Activated naive CD4-positive, alpha-beta T cell treated with anti-CD3 and anti-CD28 coated beads, Interleukin-2, amount 50 U/mL, for 24 hours (primary cell): ENCODE measurements around the gene HECTD4.

Experiments used
- H3K27ac Mint-ChIP-seq: one replicate; pipeline ENCODE4 v1.8.0; 2021; ENCODE audit warnings: mild to moderate bottlenecking, mixed read lengths
- H3K27me3 Mint-ChIP-seq: one replicate; pipeline ENCODE4 v1.8.0; 2021; ENCODE audit warnings: mixed read lengths
- H3K36me3 Mint-ChIP-seq: one replicate; pipeline ENCODE4 v1.8.0; 2021; ENCODE audit warnings: mixed read lengths
- H3K4me1 Mint-ChIP-seq: one replicate; pipeline ENCODE4 v1.8.0; 2021; ENCODE audit warnings: mixed read lengths
- H3K4me3 Mint-ChIP-seq: one replicate; pipeline ENCODE4 v1.8.0; 2021; ENCODE audit warnings: mild to moderate bottlenecking, mixed read lengths
- H3K9me3 Mint-ChIP-seq: one replicate; pipeline ENCODE4 v1.8.0; 2021; ENCODE audit warnings: mixed read lengths

Gene HECTD4

DNA sequence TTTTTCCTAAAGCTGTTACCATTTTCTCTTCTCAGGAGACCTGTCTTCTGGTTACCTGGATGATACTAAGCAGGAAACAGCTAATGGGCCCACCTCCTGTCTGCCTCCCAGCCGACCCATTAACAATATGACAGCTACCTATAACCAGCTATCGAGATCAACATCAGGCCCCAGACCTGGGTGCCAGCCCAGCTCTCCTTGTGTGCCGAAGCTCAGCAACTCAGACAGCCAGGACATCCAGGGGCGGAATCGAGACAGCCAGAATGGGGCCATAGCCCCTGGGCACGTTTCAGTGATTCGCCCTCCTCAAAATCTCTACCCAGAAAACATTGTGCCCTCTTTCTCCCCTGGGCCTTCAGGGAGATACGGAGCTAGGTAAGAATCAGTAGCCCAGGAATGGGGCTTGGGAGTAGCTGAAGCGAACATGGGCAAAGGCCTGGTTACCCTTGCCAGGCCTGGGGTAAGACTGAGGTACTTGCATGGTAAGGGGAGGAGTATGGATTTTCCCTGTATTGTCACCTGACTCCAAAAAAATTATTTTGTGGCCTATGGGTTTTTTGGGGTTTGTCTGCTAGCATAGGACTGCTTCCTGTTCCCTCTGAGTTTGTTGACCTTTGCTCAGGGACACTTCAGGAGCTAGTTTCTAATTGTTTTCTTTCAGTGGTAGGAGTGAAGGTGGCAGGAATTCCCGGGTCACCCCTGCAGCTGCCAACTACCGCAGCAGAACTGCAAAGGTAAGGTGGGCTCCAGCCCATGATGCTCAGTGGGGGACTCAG is 230.3 kb downstream of the HECTD4 start:
- Mint-ChIP-seq H3K27ac (peak overlapping the region; percentile 55), H3K4me3 (no peak overlapping the region), H3K9me3 (peaks cover 7% of the 10 kb centered on the region), H3K36me3 (peaks cover 43% of the 10 kb centered on the region), H3K4me1 (no peaks in the 10 kb centered on the region), H3K27me3 (no peaks in the 10 kb centered on the region)

DNA sequence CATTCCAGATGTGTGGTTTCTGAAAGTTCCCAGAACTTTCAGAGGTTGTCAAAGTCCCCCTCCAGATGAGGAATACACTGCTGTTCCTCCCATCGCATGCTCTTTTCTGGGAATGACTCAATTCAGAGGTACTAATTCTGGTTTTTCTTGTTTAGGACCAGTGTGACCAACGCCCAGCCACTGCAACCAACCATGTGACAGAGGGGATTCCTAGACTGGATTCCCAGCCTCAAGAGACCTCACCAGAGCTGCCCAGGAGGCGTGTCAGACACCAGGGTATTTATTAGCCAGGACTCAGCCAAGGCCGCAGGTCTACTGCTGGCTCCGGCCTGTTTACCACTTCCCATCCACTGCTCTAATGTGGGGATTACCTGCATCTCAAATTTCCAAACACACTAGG is 232.6 kb downstream of the HECTD4 start:
- peaks cover 32% of the 10 kb centered on the region for H3K36me3 Mint-ChIP-seq
- no peak overlapping the region for H3K4me3 Mint-ChIP-seq
- H3K4me1 Mint-ChIP-seq: peaks cover 4% of the 10 kb centered on the region
- no peak overlapping the region for H3K27ac Mint-ChIP-seq
- H3K9me3 Mint-ChIP-seq: no peaks in the 10 kb centered on the region
- no peaks in the 10 kb centered on the region for H3K27me3 Mint-ChIP-seq

DNA sequence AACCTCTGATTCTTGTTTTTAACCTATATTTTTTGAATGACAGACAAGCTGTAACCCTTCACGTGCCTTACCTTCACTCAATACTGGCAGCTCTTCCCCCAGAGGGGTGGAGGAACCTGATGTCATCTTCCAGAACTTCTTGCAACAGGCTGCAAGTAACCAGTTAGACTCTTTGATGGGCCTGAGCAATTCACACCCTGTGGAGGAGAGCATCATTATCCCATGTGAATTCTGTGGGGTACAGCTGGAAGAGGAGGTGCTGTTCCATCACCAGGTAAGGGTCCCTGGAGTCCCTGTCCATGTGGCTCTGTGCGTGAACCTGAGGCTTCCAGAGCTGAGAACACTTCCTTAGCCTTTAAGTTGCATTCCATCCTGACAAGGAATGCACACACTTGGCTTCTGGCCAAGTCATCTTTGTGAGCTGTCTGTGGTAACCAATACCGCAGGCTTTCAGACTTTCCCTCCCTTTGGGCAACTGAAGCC is 234.2 kb downstream of the HECTD4 start:
- H3K36me3 Mint-ChIP-seq: peaks cover 22% of the 10 kb centered on the region
- no peak overlapping the region for H3K27ac Mint-ChIP-seq
- no peak overlapping the region for H3K4me3 Mint-ChIP-seq
- peaks cover 4% of the 10 kb centered on the region for H3K4me1 Mint-ChIP-seq
- no peaks in the 10 kb centered on the region for H3K9me3 Mint-ChIP-seq
- no peaks in the 10 kb centered on the region for H3K27me3 Mint-ChIP-seq

DNA sequence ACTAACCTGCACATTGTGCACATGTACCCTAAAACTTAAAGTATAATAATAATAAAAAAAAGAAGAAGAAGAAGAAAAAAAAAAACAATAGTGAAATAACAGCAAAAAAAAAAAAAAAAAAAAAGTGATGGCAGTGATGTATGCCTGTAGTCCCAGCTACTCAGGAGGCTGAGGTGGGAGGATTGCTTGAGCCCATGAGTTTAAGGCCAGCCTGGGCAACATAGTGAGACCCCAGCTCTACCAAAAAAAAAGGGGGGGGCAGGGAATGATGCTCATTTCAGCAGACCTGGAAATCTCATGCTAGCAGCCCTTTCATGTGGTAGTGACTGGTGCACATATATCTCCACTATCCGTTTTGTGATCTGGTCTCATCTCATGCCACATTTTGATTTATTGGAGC is 236.1 kb downstream of the HECTD4 start:
- Mint-ChIP-seq H3K36me3 (peaks cover 10% of the 10 kb centered on the region), H3K27me3 (no peaks in the 10 kb centered on the region), H3K4me3 (no peak overlapping the region), H3K27ac (no peak overlapping the region), H3K9me3 (no peaks in the 10 kb centered on the region), H3K4me1 (peaks cover 4% of the 10 kb centered on the region)

DNA sequence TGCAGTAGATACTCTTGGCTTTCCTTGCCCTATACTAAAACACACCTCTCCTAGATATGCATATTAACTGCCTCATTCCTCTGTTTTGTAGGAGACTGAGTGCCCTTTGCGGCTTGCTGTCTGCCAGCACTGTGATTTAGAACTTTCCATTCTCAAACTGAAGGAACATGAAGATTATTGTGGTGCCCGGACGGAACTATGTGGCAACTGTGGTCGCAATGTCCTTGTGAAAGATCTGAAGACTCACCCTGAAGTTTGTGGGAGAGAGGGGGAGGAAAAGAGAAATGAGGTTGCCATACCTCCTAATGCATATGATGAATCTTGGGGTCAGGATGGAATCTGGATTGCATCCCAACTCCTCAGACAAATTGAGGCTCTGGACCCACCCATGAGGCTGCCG is 241.5 kb downstream of the HECTD4 start:
- Mint-ChIP-seq H3K27ac (peak overlapping the region; percentile 17), H3K4me3 (no peak overlapping the region), H3K27me3 (no peaks in the 10 kb centered on the region), H3K4me1 (peaks cover 4% of the 10 kb centered on the region), H3K9me3 (no peaks in the 10 kb centered on the region), H3K36me3 (peaks cover 7% of the 10 kb centered on the region)

DNA sequence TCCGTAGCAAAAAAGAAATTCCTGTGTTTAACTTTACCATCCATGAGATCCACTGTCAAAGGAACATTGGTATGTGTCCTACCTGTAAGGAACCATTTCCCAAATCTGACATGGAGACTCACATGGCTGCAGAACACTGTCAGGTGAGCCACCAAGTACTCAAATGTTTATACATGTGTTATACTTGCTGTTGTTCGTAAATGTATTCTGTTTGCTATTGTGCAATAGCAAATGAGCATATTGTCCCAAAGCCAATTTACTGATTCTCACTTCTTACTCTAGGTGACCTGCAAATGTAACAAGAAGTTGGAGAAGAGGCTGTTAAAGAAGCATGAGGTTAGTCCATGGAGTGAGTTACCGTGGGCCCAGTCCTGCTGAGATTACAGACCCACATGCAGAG is 247.5 kb downstream of the HECTD4 start:
- H3K4me1 Mint-ChIP-seq: peaks cover 28% of the 10 kb centered on the region
- H3K9me3 Mint-ChIP-seq: no peaks in the 10 kb centered on the region
- H3K36me3 Mint-ChIP-seq: peaks cover 5% of the 10 kb centered on the region
- H3K27me3 Mint-ChIP-seq: no peaks in the 10 kb centered on the region
- no peak overlapping the region for H3K27ac Mint-ChIP-seq
- no peak overlapping the region for H3K4me3 Mint-ChIP-seq

DNA sequence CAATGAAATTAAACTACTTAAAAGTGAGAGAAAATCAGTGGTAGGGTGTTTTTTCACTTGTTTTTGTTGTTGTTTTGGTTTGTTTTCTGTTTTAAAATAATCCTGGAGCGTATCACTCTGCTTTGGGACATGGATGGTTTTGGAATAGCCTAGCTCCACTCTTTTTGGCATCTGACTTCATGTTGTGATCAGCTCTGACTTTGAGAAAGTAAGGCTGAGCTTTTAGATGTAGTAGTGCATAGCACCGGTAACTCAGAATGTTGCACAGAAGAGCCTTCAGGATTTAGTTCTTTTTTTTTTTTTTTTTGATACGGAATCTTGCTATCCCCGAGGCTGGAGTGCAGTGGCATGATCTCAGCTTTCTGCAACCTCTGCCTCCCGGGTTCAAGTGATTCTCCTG is 248.8 kb downstream of the HECTD4 start:
- H3K4me1 Mint-ChIP-seq: peaks cover 39% of the 10 kb centered on the region
- H3K36me3 Mint-ChIP-seq: peaks cover 5% of the 10 kb centered on the region
- no peak overlapping the region for H3K27ac Mint-ChIP-seq
- no peaks in the 10 kb centered on the region for H3K9me3 Mint-ChIP-seq
- no peak overlapping the region for H3K4me3 Mint-ChIP-seq
- H3K27me3 Mint-ChIP-seq: no peaks in the 10 kb centered on the region

DNA sequence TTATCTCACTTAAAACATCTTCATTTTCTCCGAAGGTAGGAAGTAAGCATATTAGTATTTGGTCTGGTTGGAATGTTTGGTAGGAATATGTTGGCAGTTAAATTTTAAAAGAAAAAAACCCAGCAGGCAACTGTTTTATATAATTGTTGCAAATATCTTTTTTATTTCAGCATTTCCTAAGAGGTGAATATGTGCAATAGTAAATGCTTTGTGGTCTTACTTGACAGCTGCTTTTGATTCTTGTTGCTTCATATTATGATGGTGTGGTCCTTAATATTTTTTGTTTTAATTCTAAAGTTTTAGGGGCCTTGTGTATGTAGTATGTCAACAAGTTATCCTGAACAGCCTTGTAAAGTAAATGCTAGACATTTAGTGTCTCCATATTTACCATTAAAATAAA is 250.5 kb downstream of the HECTD4 start:
- Mint-ChIP-seq H3K27ac (peak overlapping the region; percentile 96), H3K4me1 (peaks cover 53% of the 10 kb centered on the region), H3K9me3 (no peaks in the 10 kb centered on the region), H3K4me3 (peak overlapping the region; percentile 79), H3K36me3 (peaks cover 8% of the 10 kb centered on the region), H3K27me3 (no peaks in the 10 kb centered on the region)

DNA sequence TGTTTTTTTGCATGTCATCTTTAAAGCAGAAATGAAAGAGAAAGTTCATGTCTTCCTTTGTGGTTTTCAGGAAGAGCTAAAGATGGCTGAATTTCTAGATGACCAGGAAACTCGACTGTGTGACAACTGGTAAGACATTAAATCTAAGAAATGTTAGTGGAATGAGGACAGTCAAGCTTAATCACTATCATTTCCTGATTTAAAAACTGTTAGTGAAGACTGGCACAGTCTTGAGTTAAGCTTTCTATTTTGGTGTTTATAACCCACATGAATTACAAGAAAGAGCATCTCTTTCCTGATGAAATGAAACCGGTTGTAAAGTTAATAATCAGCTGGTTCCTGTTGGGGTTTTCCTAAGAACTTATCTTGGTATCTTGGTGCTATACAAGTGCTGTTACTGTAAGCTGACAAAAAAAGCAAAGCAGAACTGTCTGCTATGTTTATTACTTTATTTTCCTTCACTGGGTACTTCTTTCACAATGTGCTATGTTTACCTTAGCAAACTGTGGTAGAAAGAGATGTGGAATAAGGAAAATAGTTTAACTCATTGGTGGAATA is 251.7 kb downstream of the HECTD4 start:
- H3K4me3 Mint-ChIP-seq: peak overlapping the region; percentile 79
- H3K36me3 Mint-ChIP-seq: peaks cover 8% of the 10 kb centered on the region
- H3K27me3 Mint-ChIP-seq: no peaks in the 10 kb centered on the region
- peaks cover 58% of the 10 kb centered on the region for H3K4me1 Mint-ChIP-seq
- no peaks in the 10 kb centered on the region for H3K9me3 Mint-ChIP-seq
- peak overlapping the region; percentile 96 for H3K27ac Mint-ChIP-seq

DNA sequence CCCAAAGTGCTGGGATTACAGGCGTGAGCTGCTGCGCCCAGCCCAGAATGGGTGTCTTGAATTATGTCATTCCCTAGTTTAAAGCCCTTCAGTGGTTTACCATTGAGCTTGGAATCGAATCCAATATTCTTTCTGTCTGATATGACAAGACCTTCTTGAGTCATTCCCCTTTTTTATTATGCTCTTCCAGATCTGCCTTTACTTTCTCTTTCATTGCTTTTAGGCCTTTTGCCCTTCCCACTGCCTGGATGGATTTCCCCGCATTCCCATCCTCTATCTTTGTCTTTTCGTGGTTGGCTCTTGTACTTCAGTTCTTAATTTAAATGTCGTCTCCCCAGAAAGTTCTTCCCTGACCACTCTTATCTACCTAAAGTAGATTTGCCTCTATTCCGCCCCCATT is 255.3 kb downstream of the HECTD4 start:
- Mint-ChIP-seq H3K4me3 (peak overlapping the region; percentile 90), H3K27me3 (no peaks in the 10 kb centered on the region), H3K9me3 (no peaks in the 10 kb centered on the region), H3K4me1 (peaks cover 52% of the 10 kb centered on the region), H3K36me3 (peaks cover 6% of the 10 kb centered on the region), H3K27ac (peak overlapping the region; percentile 97)

DNA sequence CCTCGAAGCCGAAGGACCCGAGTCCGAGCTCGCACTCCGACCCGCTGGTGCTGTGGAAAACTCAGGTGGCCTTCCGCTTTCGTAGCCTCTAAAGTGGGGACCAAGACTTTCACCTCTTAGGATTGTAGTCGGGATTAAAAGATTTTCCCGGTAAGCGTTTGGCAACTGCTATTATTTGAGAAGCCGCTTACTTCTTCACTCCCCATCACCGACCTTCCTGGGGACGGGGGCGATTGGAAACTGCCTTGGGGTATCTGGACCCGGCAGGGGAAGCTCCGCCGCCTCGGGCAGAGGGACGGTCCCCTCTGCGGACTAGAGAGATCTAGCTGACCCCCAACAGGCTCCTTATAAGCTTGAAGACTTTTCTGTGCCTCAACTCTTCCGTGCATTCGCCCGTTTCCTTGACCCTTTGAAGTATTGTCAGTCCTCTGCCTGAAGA is 256.2 kb downstream of the HECTD4 start:
- Mint-ChIP-seq H3K36me3 (peaks cover 4% of the 10 kb centered on the region), H3K4me3 (peak overlapping the region; percentile 90), H3K27me3 (no peaks in the 10 kb centered on the region), H3K4me1 (peaks cover 45% of the 10 kb centered on the region), H3K9me3 (no peaks in the 10 kb centered on the region), H3K27ac (peak overlapping the region; percentile 97)

DNA sequence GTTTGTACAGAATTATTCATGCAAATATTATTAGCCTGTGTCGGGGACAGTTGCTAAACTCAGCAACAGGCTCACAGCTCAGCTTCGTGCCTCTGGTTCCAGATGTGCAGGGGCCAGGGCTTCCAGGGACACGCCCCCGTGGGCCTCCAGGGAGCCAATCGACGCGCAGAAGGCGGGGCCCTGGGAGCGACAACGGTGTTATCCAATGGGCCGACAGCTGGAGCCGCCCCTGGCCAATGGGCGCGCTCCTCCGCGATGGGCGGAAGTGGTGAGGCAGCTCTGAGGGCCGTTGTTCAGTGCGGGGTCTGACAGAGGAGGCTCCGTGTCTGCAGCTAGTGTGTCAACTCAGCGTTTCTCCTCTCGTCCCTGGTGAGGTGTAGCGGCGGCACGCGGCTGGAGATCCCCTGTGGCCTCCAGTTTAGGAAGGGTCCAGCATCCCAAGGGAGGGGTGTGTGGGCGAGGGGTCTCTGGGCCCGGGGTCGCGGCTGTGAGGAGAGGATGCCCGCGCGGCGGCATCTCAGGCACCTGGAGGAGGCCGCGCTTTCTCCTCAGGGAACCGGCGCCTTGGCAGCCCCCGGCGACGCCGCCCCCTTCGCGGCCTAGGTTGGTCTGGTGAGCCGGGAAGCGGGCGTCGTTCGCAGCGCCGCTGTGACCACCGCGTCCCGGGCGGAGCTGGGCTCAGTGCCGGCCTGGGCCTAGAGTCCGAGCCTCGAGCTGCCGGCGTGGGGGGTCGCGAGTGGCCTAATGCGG is 256.8 kb downstream of the HECTD4 start, which contains the start of gene TRAFD1:
TSS of gene TRAFD1 (plus strand) at position 311 of the 750 bp plus-strand sequence. CDS start 4,963 bp downstream, outside the sequence.
- Mint-ChIP-seq H3K27ac (peak within 1 kb of the TSS; percentile 97), H3K4me1 (peaks cover 40% of the 10 kb centered on the region), H3K27me3 (no peaks in the 10 kb centered on the region), H3K9me3 (no peaks in the 10 kb centered on the region), H3K36me3 (peaks cover 3% of the 10 kb centered on the region), H3K4me3 (peak within 1 kb of the TSS; percentile 90)

DNA sequence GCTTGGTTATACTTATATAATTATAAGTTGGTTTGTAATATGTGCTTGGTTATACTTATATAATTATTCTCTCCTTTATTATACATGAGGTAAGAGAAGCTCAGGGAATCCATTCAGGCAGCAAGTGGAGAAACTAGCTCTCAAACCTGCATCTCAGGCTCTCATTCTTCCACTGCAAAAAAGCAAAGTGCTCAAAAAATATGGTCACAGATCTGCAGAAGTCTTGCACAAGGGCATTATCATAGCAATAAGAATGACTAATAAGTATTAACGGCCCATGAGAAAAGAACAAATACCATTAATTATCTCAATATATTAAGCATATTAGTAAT is 257.3 kb downstream of the HECTD4 start:
- peaks cover 38% of the 10 kb centered on the region for H3K4me1 Mint-ChIP-seq
- no peaks in the 10 kb centered on the region for H3K9me3 Mint-ChIP-seq
- peaks cover 3% of the 10 kb centered on the region for H3K36me3 Mint-ChIP-seq
- H3K27me3 Mint-ChIP-seq: no peaks in the 10 kb centered on the region
- peak overlapping the region; percentile 90 for H3K4me3 Mint-ChIP-seq
- no peak overlapping the region for H3K27ac Mint-ChIP-seq

DNA sequence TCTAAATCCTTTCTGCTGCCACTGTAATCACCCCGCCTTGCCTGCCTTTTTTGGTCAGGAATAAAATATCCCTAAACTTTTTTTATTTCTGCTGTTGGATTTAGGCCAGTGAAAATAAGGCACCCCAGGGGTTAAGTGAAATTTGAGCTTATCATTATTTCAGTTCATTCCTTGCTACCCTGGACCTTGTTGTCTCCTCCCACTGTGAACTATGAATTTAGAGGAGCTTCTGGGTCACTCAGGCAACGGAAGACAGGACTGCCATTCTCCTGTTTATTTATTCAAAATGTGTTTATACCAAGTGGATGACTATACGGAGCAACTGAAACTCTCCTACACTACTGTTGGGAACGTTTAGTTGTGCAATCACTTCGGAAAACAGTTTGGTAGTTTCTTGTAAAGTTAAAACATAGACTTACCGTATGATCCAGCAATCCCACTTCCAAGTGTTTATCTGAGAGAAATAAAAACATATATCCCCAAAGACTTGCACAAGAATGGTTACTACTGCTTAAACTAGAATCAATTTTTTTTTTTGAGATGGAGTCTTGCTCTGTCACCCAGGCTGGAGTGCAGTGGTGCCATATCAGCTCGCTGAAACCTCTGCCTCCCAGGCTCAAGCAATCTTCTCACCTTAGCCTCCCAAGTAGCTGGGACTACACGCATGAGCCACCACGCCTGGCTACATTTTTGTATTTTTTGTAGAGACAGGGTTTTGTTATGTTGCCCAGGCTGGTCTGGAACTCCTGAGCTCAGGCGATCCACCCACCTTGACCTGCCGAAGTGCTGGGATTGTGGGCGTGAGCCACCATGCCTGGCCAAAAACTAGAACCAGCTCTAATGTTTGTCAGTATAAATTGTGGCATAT is 259.2 kb downstream of the HECTD4 start:
- H3K9me3 Mint-ChIP-seq: no peaks in the 10 kb centered on the region
- H3K27me3 Mint-ChIP-seq: no peaks in the 10 kb centered on the region
- peaks cover 21% of the 10 kb centered on the region for H3K4me1 Mint-ChIP-seq
- H3K4me3 Mint-ChIP-seq: no peak overlapping the region
- H3K27ac Mint-ChIP-seq: no peak overlapping the region
- peaks cover 3% of the 10 kb centered on the region for H3K36me3 Mint-ChIP-seq
